ENCODE data around the gene ZRANB3. TPM values are rescaled to one million over a fixed set of nuclear protein-coding genes. Genes with fewer than 3 reads are reported as not detected.

ZRANB3 gene
- total and polyA plus RNA-seq, 8 donors: 0.91 to 6.1 (median 4.1) TPM

DNA sequence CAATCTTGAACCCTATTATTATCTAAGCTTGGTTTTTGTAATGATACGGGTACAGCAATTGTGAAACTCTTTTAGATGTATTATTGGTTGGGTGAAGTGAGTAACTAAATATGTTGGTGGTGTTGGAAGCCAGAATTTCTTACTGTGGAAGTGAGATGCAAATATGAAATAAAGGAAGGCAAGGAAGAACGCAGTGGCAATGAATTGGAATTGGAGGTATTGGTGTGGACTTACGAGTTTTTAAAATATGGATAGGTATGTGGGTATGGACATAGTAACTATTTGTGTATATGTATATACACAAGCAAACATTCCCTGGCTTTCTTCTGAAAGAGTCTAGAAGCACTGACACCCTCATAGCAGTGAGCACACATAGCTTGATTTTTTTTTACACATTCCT, 373.2 kb downstream of the ZRANB3 start:
- H3K36me3 ChIP-seq: peaks cover 0 to 26% (median 4%) of the 10 kb centered on the region in 3 donors
- no peak for DNase-seq
- H3K4me1 ChIP-seq: peaks cover 0 to 7% (median 0%) of the 10 kb centered on the region in 3 donors
- no peak for FAIRE-seq
- intact Hi-C loops (cut with DNase I): no loop called here
- no peak overlapping the region for H3K4me3 ChIP-seq
- no peak for ATAC-seq
- TF ChIP-seq, protein P1, sequence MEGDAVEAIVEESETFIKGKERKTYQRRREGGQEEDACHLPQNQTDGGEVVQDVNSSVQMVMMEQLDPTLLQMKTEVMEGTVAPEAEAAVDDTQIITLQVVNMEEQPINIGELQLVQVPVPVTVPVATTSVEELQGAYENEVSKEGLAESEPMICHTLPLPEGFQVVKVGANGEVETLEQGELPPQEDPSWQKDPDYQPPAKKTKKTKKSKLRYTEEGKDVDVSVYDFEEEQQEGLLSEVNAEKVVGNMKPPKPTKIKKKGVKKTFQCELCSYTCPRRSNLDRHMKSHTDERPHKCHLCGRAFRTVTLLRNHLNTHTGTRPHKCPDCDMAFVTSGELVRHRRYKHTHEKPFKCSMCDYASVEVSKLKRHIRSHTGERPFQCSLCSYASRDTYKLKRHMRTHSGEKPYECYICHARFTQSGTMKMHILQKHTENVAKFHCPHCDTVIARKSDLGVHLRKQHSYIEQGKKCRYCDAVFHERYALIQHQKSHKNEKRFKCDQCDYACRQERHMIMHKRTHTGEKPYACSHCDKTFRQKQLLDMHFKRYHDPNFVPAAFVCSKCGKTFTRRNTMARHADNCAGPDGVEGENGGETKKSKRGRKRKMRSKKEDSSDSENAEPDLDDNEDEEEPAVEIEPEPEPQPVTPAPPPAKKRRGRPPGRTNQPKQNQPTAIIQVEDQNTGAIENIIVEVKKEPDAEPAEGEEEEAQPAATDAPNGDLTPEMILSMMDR (IDR thresholded peaks at IDR 0.05): no peak
- 94 to 98% methylated on average over 3 of the region's 3 CpGs for WGBS, 2 donors
- no peak overlapping the region for H3K27ac ChIP-seq
- H3K9me3 ChIP-seq: no peaks in the 10 kb centered on the region
- H3K27me3 ChIP-seq: no peaks in the 10 kb centered on the region

DNA sequence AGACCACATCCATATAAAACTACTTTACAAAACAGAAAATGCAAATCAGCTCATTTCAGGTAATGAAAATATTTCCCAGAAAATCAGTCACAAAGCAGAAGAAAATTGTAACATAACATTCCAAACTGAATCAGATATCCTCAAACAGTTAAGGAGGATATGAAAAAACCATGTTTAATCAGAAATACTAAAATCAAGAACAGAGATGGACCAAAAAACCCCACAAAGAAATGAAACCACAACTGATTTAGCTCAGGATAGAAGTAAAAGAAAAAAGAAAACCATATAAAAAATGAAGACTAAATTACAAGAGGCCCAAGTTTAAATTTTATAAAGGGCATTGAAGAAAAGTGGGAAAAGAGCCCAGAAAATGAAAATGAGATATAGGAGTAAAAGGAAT, 376.1 kb downstream of the ZRANB3 start:
- ATAC-seq (no peak), FAIRE-seq (no peak), DNase-seq (no peak)
- H3K36me3 ChIP-seq: peaks cover 0 to 30% (median 4%) of the 10 kb centered on the region in 3 donors
- no peaks in the 10 kb centered on the region for H3K4me1 ChIP-seq
- H3K9me3 ChIP-seq: no peaks in the 10 kb centered on the region
- TF ChIP-seq, protein P1 (IDR thresholded peaks at IDR 0.05): no peak
- intact Hi-C loops (cut with DNase I): no loop called here
- no peaks in the 10 kb centered on the region for H3K27me3 ChIP-seq
- no peak overlapping the region for H3K4me3 ChIP-seq
- H3K27ac ChIP-seq: no peak overlapping the region

- H3K36me3 ChIP-seq: peaks cover 0 to 28% (median 4%) of the 10 kb centered on the region in 3 donors
- H3K27me3 ChIP-seq: no peaks in the 10 kb centered on the region
- TF ChIP-seq, protein P1 (IDR thresholded peaks at IDR 0.05): no peak
- H3K4me1 ChIP-seq: peaks cover 0 to 9% (median 5%) of the 10 kb centered on the region in 3 donors
- H3K9me3 ChIP-seq: no peaks in the 10 kb centered on the region
- intact Hi-C loops (cut with DNase I): no loop called here
- H3K27ac ChIP-seq: no peak overlapping the region
- no peak for DNase-seq
- H3K4me3 ChIP-seq: no peak overlapping the region
- FAIRE-seq: no peak
- no peak for ATAC-seq
- 78 to 91% methylated on average over 1 of the region's 1 CpG for WGBS, 2 donors
Observed at GRCh38 chr2:135152361-135152760, 378.7 kb downstream of the ZRANB3 start.

GRCh38 chr2:135151615-135152014, 379.4 kb downstream of the ZRANB3 start:
- Histone ChIP-seq H3K27ac (no peak overlapping the region), H3K4me1 (peaks cover 0 to 9% (median 5%) of the 10 kb centered on the region in 3 donors), H3K9me3 (no peaks in the 10 kb centered on the region), H3K36me3 (peaks cover 0 to 20% (median 4%) of the 10 kb centered on the region in 3 donors), H3K27me3 (no peaks in the 10 kb centered on the region), H3K4me3 (no peak overlapping the region)
- FAIRE-seq (no peak), DNase-seq (no peak), ATAC-seq (no peak)
- 71 to 79% methylated on average over 3 of the region's 3 CpGs for WGBS, 2 donors
- intact Hi-C loops (cut with DNase I): no loop called here
- TF ChIP-seq, protein P1 (IDR thresholded peaks at IDR 0.05): no peak

DNA sequence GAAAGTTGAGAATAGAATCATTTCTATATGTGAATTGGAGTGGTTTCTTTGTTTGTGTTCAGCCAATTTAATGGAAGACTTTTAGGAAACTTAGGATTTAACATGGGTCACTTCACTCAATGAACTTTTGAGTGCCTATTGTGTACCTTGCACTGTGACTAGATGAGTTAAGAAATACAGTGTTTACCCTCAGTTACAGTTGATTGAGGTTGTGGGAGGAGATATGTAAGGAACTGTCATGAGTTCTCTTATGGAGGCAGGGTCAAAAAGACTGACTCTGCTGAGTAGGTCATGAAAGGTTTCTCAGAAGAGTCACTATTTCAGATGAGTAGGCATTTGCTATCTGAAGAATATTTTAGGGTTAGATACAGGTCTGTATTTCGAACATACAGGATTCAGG, 380.3 kb downstream of the ZRANB3 start:
- peak; percentile 27 to 64 (median 41) for ATAC-seq
- Histone ChIP-seq H3K36me3 (peaks cover 0 to 13% (median 4%) of the 10 kb centered on the region in 3 donors), H3K4me3 (no peak overlapping the region), H3K27me3 (no peaks in the 10 kb centered on the region), H3K27ac (no peak overlapping the region), H3K4me1 (peaks cover 0 to 9% (median 5%) of the 10 kb centered on the region in 3 donors), H3K9me3 (no peaks in the 10 kb centered on the region)
- DNase-seq: no peak
- WGBS, 2 donors: 79 to 91% methylated on average over 1 of the region's 1 CpG
- FAIRE-seq: no peak
- TF ChIP-seq, protein P1 (IDR thresholded peaks at IDR 0.05): no peak
- intact Hi-C loops (cut with DNase I): no loop called here
